ENCODE results near the gene OR52E4. TPM values are rescaled to one million over a fixed set of nuclear protein-coding genes. Genes with fewer than 3 reads are reported as not detected.

Gene OR52E4
- total and polyA plus RNA-seq, 4 donors, result not detected

DNA sequence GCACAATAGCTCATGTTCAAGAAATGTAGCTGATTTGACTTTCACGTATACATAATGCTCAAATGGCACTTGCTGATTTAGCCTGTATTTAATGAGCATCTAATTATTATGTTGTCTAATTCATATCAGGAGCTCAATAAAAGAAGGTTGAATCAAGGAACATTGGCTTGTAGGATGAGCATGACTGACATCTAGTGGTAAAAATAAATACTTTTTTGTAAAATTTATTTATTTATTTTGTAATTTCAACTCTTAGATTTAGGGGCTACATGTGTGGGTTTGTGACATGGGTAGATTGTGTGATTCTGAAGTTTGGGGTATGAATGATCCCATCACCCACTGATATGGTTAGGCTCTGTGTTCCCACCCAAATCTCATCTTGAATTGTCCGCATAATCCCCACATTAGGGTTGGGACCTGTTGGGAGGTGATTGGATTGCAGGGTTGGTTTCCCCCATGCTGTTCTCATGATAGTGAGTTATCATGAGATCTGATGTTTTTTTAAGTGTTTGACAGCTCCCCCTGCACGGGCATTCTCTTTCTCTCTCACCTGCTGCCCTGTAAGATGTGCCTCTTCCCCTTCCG, 10.9 kb downstream of the OR52E4 start (continued):
- TF ChIP-seq CTCF (IDR thresholded peaks at IDR 0.05; ENCODE audit: low read depth, low read length, missing input control), result peak; percentile 32
- no peak for TF ChIP-seq EGR1 (IDR thresholded peaks at IDR 0.05; ENCODE audit: low read depth in 2 of 2)
- TF ChIP-seq TAF1 (conservative IDR thresholded peaks at IDR 0.05), result no peak
- TF ChIP-seq GABPA (IDR thresholded peaks at IDR 0.05 in 1 of 2, conservative IDR thresholded peaks at IDR 0.05 in 1 of 2), result no peak
- TF ChIP-seq RXRA (IDR thresholded peaks at IDR 0.05), result no peak
- TF ChIP-seq FOXA2 (IDR thresholded peaks at IDR 0.05), result no peak
- no peak for TF ChIP-seq NR2F2 (IDR thresholded peaks at IDR 0.05)
- no peak for TF ChIP-seq YY1 (IDR thresholded peaks at IDR 0.05)
- TF ChIP-seq, protein P1, sequence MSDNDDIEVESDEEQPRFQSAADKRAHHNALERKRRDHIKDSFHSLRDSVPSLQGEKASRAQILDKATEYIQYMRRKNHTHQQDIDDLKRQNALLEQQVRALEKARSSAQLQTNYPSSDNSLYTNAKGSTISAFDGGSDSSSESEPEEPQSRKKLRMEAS (IDR thresholded peaks at IDR 0.05), result no peak
- no peak for TF ChIP-seq FOXA1 (IDR thresholded peaks at IDR 0.05)

DNA sequence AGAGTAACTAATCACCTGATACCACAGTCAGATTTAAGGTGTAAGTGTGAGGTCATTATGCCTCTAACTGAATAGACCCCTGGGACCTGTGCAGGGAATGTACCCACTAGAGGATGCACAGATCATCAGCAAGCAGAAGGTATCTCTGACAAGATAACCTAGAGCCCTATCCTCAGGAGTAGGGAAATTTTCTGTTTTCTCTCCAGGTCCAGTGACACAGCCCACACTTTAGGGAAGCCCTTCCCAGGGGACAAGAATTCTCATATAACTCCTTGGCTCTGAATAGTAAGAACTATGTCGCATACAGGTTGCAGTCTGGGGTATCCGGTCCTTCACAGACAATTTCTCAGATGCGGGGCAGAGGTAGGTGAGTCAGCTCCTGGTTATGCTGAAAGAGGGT, 12.5 kb downstream of the OR52E4 start, which contains the start of gene OR52E5:
Gene OR52E5, plus strand, starts transcription at position 301 of the 400 bp plus-strand sequence. CDS start 7,569 bp downstream, outside the sequence.
- Histone ChIP-seq H3K27me3 (ENCODE audit: control insufficient read depth in 4 of 4, insufficient read depth in 4 of 4, low read length in 3 of 4) (peaks cover 0 to 6% (median 0%) of the 10 kb centered on the region in 4 donors), H3K9ac (ENCODE audit: low read depth in 1 of 2, low read length in 2 of 2) (no peak within 1 kb of the TSS), H3K36me3 (ENCODE audit: control insufficient read depth in 4 of 4, insufficient read depth in 3 of 4, low read depth in 1 of 4, low read length in 3 of 4) (no peaks in the 10 kb centered on the region), H3K27ac (ENCODE audit: low read depth in 1 of 2, low read length in 2 of 2) (no peak within 1 kb of the TSS), H3K4me3 (ENCODE audit: low read depth in 1 of 3, low read length in 3 of 3) (no peak within 1 kb of the TSS), H3K9me3 (ENCODE audit: control insufficient read depth in 4 of 4, low read length in 3 of 4) (no peaks in the 10 kb centered on the region), H3K4me1 (ENCODE audit: control insufficient read depth in 4 of 4, insufficient read depth in 4 of 4, low read length in 3 of 4) (no peaks in the 10 kb centered on the region)
- TF ChIP-seq CTCF (IDR thresholded peaks at IDR 0.05; ENCODE audit: low read depth, low read length, missing input control), result no peak
- TF ChIP-seq, protein P1 (IDR thresholded peaks at IDR 0.05), result no peak
- TF ChIP-seq SP1 (IDR thresholded peaks at IDR 0.05), result no peak
- TF ChIP-seq RXRA (IDR thresholded peaks at IDR 0.05), result no peak
- no peak for TF ChIP-seq FOXA2 (IDR thresholded peaks at IDR 0.05)
- TF ChIP-seq HNF4A (conservative IDR thresholded peaks at IDR 0.05), result no peak
- TF ChIP-seq RAD21 (IDR thresholded peaks at IDR 0.05), result no peak
- TF ChIP-seq EGR1 (IDR thresholded peaks at IDR 0.05; ENCODE audit: low read depth in 2 of 2), result no peak
- TF ChIP-seq, protein P2, sequence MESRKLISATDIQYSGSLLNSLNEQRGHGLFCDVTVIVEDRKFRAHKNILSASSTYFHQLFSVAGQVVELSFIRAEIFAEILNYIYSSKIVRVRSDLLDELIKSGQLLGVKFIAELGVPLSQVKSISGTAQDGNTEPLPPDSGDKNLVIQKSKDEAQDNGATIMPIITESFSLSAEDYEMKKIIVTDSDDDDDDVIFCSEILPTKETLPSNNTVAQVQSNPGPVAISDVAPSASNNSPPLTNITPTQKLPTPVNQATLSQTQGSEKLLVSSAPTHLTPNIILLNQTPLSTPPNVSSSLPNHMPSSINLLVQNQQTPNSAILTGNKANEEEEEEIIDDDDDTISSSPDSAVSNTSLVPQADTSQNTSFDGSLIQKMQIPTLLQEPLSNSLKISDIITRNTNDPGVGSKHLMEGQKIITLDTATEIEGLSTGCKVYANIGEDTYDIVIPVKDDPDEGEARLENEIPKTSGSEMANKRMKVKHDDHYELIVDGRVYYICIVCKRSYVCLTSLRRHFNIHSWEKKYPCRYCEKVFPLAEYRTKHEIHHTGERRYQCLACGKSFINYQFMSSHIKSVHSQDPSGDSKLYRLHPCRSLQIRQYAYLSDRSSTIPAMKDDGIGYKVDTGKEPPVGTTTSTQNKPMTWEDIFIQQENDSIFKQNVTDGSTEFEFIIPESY (IDR thresholded peaks at IDR 0.05), result no peak
- no peak for TF ChIP-seq NR2F2 (IDR thresholded peaks at IDR 0.05)
- TF ChIP-seq JUND (IDR thresholded peaks at IDR 0.05), result no peak
- no peak for TF ChIP-seq YY1 (IDR thresholded peaks at IDR 0.05)
- DNase-seq (ENCODE audit: low spot score), result no peak
- 83% methylated on average over 3 of the region's 3 CpGs for WGBS

All from liver (tissue), 9 donors.